Caki2 (cell line): ENCODE results near the gene ATF7. TPM values are rescaled to one million over a fixed set of nuclear protein-coding genes. Genes with fewer than 3 reads are reported as not detected.
"Not testable (repeated sequence)": the region's sequence is repeated elsewhere in the genome, so short reads cannot be mapped to it uniquely, and the experiment has no call there.

ENCODE experiments used
- DNase-seq: peaks from one replicate; pipeline ENCODE4 v3.0.0-alpha.2; 2015; ENCODE audit warnings: low read depth
- in situ Hi-C: cut with HindIII; loops from 2 replicates; pipeline ENCODE4 v1.10.0; 2016; ENCODE audit warnings: low sequenced_read_pairs, low pct_unique_long_range_greater_than_20kb, mixed read lengths
- total RNA-seq: library from RNA; depleted of rRNA; stranded (reverse); fragments of >200 nt; shearing (Covaris generic); gene quantifications from 2 replicates; pipeline ENCODE4 v1.2.3, GENCODE V29; 2014; ENCODE audit warnings: low replicate concordance

The ATF7 gene
- total RNA-seq, 1 experiment from 2014 or later, result 5.5 TPM

- DNase-seq, result no peak
- in situ Hi-C loops, result no loop called here
Observed at GRCh38 chr12:53483225-53483978, 142.8 kb downstream of the ATF7 start.

DNA sequence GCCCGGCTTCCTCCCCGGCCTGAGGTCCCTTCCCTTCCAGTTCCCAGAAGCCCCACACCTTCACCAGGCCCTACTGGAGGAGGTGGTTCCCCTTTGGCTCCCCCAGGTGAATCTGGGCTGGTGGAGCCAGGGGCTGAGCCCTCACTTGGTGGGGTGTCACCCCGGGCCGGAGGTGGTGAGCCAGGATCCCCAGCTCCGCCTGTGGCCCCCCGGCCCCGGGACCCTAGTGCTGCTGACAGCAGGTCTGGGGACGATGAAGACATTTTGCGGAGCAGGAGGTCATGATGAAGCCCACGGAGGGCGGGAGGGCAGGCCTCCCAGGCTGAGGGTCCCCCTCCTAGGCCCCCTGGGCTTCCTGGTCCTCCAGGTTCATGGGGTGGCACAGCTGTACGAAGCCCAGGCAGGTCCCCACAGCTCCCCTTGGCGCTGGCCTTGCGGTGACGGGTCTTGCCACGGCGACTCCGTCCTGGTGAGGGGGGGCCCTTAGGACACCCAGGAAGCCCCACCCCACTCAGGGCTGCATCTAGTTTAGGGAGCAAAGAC is 143.5 kb downstream of the ATF7 start:
- DNase-seq, result no peak
- in situ Hi-C loops, result no loop called here

DNA sequence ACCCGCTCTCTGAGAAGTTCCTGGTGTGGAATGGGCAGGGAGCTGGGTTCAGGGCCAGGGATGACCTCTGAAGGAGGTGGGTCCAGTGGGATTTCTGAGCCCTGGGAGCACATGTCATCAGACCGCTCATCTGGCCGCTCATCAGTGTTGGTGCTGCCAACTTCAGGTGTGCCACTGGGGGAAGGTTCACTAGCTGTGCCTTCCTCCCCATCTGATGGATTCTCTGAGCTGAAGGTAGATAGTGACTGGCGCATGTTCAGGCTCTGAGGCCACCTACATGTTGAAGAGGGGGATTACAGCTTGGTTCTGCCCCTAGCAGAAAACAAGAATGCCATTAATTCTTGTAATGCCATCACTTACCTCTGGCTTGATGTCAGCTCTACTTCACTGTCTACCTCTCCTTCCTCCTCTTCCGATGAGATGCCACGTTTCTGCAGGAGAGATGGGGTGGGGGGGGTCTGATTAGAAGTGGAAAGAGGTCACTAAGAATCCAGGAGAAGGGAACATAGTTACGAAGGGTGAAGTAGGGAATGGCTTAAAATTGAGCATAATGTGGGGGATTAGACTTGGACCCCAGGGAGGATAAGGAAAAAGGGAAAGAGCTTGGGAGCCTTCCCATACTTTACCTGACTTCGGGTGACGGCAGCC is 144.1 kb downstream of the ATF7 start:
- DNase-seq, result peak; percentile 53

GRCh38 chr12:53481458-53481857 is 144.7 kb downstream of the ATF7 start:
- in situ Hi-C loops, result not testable (repeated sequence)

More for the DNA sequence above, 144.1 kb downstream of the ATF7 start:
- in situ Hi-C loops, result no loop called here

GRCh38 chr12:53480491-53481442 is 145.4 kb downstream of the ATF7 start:
- DNase-seq, result no peak
- in situ Hi-C loops, result no loop called here

More at GRCh38 chr12:53481458-53481857, 144.7 kb downstream of the ATF7 start:
- DNase-seq, result not testable (repeated sequence)

DNA sequence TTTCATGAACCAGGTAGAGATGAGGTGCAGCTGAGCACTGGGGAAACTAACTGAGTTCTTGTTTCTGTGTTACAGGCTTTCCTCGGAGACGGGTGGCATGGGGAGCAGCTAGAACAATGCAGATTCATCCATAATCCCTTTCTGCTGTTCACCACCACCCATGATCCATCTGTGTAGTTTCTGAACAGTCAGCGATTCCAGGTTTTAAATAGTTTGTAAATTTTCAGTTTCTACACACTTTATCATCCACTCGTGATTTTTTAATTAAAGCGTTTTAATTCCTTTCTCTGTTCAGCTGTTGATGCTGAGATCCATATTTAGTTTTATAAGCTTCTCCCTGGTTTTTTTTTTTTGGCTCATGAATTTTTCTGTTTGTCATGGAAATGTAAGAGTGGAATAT is 146.9 kb downstream of the ATF7 start:
- in situ Hi-C loops, result no loop called here
- no peak for DNase-seq

- in situ Hi-C loops, result no loop called here
- no peak for DNase-seq
Observed at GRCh38 chr12:53478865-53479264, 147.3 kb downstream of the ATF7 start.

- peak; percentile 47 for DNase-seq
- in situ Hi-C loops, result no loop called here
Observed at GRCh38 chr12:53476769-53477209, 149.4 kb downstream of the ATF7 start.

GRCh38 chr12:53474819-53475218 is 151.4 kb downstream of the ATF7 start:
- in situ Hi-C loops, result no loop called here

GRCh38 chr12:53474077-53474476 is 152.1 kb downstream of the ATF7 start:
- DNase-seq, result no peak
- in situ Hi-C loops, result no loop called here

More at GRCh38 chr12:53474819-53475218, 151.4 kb downstream of the ATF7 start:
- DNase-seq, result no peak

DNA sequence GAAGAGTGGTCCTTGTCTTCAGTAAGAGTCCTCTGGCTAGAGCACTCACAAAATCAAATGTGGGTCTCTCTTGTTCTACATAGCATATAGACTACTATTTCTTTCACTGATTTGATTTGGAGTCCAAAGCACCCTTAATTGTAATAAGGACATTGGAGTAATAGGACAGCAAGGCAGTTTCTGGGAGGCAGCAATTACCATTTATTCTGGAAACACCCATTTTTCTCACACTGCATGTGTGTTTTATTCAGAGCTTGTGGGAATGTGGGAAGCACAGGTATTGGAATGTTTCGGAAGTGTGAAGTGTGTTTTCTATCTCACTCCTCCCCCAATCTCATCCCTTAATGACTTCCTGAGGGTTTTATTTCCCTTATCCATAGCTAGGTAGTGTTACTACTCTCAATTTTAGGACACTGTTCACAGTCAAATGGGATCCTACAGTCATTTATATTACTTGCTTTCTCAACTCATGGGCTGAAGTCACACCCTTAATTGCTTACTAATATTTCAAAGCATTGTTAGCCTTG is 154.1 kb downstream of the ATF7 start:
- in situ Hi-C loops, result no loop called here
- DNase-seq, result no peak

DNA sequence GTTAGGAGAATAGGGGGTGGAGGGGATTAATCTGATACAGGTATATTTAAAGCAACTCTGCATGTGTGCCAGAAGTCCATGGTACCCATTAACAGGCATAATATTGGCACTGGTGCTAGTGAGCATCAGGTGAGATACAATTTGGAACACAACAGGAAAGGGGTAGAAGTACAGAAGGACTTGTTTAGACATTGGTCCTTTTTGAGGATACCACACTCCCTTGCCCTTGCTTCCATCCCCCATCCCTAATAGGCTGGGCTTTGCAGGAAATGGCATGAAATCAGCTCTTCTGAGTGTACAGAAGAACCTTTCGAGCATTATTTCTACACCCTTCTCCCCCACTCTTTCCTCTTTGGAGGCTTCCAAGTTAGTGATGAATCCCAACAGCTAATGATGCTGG is 157.9 kb downstream of the ATF7 start:
- in situ Hi-C loops, result no loop called here
- DNase-seq, result no peak

DNA sequence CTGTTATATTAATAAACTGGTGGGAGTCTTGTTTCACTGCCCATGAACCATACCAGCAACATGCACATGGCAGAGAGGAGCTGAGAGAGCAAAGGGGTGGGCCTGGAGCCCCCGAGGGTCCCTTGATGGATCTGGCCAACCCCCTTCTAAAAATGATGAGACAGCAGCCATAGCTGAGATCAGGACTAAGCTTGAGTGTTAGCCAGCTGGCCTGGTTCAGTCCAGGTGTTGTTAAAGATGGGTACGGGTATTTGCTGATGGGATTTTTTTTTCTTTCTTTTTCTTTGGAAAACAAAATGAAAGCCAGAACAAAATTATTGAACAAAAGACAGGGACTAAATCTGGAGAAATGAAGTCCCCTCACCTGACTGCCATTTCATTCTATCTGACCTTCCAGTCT is 158.3 kb downstream of the ATF7 start:
- in situ Hi-C loops, result no loop called here

DNA sequence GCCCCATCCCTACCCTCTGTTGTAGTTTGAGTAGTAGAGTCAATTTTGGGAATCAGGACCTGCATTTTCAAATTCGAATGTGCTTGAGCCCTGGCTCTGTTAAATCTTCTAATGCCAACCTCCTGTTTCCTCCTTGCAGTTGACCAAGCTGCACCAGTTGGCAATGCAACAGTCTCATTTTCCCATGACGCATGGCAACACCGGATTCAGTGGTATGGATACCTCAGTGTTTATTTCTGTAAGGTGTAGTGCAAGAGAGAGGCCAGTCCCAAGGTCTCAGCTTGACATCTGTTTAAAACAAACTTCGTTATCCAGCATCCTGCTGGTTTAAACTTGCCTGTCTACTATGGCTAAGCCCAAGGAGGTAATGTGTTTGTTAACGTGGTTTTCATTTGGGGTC is 159.1 kb downstream of the ATF7 start:
- in situ Hi-C loops, result no loop called here
- no peak for DNase-seq

More for the DNA sequence above, 158.3 kb downstream of the ATF7 start:
- DNase-seq, result no peak

DNA sequence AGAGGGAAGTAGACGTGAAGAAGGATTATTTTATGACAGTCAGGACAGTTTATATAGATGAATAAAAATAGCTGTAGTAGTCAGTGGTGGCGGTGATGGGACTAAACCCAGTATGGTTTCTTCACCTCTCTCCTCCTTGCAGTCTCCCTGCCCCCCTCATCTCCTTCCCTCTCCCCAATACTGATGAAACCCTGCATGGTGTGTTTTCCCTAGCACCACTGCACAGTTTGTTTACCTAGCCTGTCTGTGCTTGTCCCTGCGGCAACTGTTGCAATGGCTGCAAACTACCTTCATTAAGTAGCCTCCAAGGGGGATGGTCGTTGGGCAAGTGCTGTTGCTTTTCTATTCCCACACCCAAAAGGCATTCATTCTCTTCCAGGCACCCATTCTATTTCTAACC is 159.5 kb downstream of the ATF7 start:
- in situ Hi-C loops, result no loop called here
- no peak for DNase-seq

GRCh38 chr12:53465679-53466078 is 160.5 kb downstream of the ATF7 start:
- no peak for DNase-seq
- in situ Hi-C loops, result no loop called here

- no peak for DNase-seq
- in situ Hi-C loops, result no loop called here
Observed at GRCh38 chr12:53464685-53465418, 161.3 kb downstream of the ATF7 start.
